Endothelial cell (in vitro differentiated cells): Measurements from ENCODE around the gene SMIM14. TPM values are rescaled to one million over a fixed set of nuclear protein-coding genes. Genes with fewer than 3 reads are reported as not detected.
A peak's percentile ranks its signal among the peaks of the same experiment; 100 is the strongest.
"Not testable (repeated sequence)": the region's sequence is repeated elsewhere in the genome, so short reads cannot be mapped to it uniquely, and the experiment has no call there.

Experiments
- DNase-seq: peaks from one replicate; pipeline ENCODE4 v3.0.0; 2021; ENCODE audit warnings: low spot score
- H3K27ac Mint-ChIP-seq: one replicate; pipeline ENCODE4 v1.8.0; 2021; ENCODE audit warnings: mixed read lengths, inconsistent platforms; ENCODE audit not compliant: unreplicated experiment
- H3K27me3 Mint-ChIP-seq: one replicate; pipeline ENCODE4 v1.8.0; 2021; ENCODE audit warnings: mild to moderate bottlenecking, moderate library complexity, mixed read lengths, inconsistent platforms; ENCODE audit not compliant: unreplicated experiment
- H3K36me3 Mint-ChIP-seq: one replicate; pipeline ENCODE4 v1.8.0; 2021; ENCODE audit warnings: mild to moderate bottlenecking, low read depth, mixed read lengths, inconsistent platforms; ENCODE audit not compliant: unreplicated experiment
- H3K4me1 Mint-ChIP-seq: one replicate; pipeline ENCODE4 v1.8.0; 2021; ENCODE audit warnings: mild to moderate bottlenecking, mixed read lengths, inconsistent platforms; ENCODE audit not compliant: unreplicated experiment
- H3K4me3 Mint-ChIP-seq: one replicate; pipeline ENCODE4 v1.8.0; 2021; ENCODE audit warnings: mild to moderate bottlenecking, mixed read lengths, inconsistent platforms; ENCODE audit not compliant: unreplicated experiment
- H3K9me3 Mint-ChIP-seq: one replicate; pipeline ENCODE4 v1.8.0; 2021; ENCODE audit warnings: mixed read lengths, inconsistent platforms; ENCODE audit not compliant: unreplicated experiment
- total RNA-seq: library from RNA; stranded (reverse); fragmentation: NEBNext Ultra II Directional; extraction: Animal tissue kit (Norgen Biotek cat#: 25700); gene quantifications from one replicate; pipeline ENCODE4 v1.2.1, GENCODE V29; 2021; ENCODE audit not compliant: unreplicated experiment
- TF ChIP-seq, protein P1 (sequence below): fragments of 200-600 bp; sonication (generic); IDR thresholded peaks from one replicate; pipeline ENCODE4 v1.5.0; 2021; ENCODE audit warnings: antibody characterized with exemption; ENCODE audit not compliant: unreplicated experiment

SMIM14 gene
- total RNA-seq, 1 donor from 2014 or later: 19.4 TPM

DNA sequence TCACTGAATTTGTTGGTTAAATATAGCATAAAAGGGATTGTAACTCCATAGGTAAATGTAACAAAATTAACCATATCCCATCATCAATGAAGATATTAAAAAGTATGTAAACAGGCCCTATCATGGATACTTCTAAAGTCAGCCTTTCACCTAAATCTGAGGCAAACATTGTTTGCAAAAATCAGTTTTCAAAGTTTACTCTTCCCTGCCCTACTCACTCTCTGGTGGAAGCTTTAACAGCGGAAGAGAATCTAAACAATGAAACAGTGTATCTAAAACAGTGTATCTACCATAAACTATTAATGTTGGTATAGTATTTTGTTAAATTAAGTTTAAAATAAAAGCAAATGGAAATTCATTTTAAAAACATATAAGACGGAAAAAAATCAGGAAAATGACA lies 21.1 kb downstream of the SMIM14 start:
- Mint-ChIP-seq H3K27ac (no peak overlapping the region), H3K27me3 (no peaks in the 10 kb centered on the region), H3K9me3 (no peaks in the 10 kb centered on the region), H3K36me3 (no peaks in the 10 kb centered on the region), H3K4me3 (no peak overlapping the region), H3K4me1 (no peaks in the 10 kb centered on the region)
- TF ChIP-seq, protein P1, sequence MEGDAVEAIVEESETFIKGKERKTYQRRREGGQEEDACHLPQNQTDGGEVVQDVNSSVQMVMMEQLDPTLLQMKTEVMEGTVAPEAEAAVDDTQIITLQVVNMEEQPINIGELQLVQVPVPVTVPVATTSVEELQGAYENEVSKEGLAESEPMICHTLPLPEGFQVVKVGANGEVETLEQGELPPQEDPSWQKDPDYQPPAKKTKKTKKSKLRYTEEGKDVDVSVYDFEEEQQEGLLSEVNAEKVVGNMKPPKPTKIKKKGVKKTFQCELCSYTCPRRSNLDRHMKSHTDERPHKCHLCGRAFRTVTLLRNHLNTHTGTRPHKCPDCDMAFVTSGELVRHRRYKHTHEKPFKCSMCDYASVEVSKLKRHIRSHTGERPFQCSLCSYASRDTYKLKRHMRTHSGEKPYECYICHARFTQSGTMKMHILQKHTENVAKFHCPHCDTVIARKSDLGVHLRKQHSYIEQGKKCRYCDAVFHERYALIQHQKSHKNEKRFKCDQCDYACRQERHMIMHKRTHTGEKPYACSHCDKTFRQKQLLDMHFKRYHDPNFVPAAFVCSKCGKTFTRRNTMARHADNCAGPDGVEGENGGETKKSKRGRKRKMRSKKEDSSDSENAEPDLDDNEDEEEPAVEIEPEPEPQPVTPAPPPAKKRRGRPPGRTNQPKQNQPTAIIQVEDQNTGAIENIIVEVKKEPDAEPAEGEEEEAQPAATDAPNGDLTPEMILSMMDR: no peak
- no peak for DNase-seq

GRCh38 chr4:39616651-39617050 lies 22.0 kb downstream of the SMIM14 start:
- no peak for DNase-seq
- H3K27me3 Mint-ChIP-seq: no peaks in the 10 kb centered on the region
- no peaks in the 10 kb centered on the region for H3K4me1 Mint-ChIP-seq
- no peak overlapping the region for H3K27ac Mint-ChIP-seq
- H3K4me3 Mint-ChIP-seq: no peak overlapping the region
- TF ChIP-seq, protein P1: no peak
- no peaks in the 10 kb centered on the region for H3K9me3 Mint-ChIP-seq
- no peaks in the 10 kb centered on the region for H3K36me3 Mint-ChIP-seq

DNA sequence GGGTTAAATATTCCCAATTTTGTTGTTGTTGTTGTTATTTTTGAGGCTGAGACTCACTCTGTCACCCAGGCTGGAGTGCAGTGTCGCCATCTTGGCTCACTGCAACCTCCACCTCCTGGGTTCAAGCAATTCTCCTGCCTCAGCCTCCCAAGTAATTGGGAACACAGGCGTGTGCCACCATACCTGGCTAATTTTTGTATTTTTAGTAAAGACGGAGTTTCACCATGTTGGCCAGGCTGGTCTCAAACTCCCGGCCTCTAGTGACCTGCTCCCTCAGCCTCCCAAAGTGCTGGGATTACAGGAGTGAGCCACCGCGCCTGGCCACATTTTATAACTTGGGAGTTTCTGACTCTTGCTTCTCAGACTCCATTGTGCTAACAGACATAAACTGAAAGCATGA lies 22.6 kb downstream of the SMIM14 start:
- not testable (repeated sequence) for H3K27me3 Mint-ChIP-seq, DNase-seq, H3K27ac Mint-ChIP-seq, H3K4me3 Mint-ChIP-seq, H3K4me1 Mint-ChIP-seq, H3K36me3 Mint-ChIP-seq, H3K9me3 Mint-ChIP-seq

DNA sequence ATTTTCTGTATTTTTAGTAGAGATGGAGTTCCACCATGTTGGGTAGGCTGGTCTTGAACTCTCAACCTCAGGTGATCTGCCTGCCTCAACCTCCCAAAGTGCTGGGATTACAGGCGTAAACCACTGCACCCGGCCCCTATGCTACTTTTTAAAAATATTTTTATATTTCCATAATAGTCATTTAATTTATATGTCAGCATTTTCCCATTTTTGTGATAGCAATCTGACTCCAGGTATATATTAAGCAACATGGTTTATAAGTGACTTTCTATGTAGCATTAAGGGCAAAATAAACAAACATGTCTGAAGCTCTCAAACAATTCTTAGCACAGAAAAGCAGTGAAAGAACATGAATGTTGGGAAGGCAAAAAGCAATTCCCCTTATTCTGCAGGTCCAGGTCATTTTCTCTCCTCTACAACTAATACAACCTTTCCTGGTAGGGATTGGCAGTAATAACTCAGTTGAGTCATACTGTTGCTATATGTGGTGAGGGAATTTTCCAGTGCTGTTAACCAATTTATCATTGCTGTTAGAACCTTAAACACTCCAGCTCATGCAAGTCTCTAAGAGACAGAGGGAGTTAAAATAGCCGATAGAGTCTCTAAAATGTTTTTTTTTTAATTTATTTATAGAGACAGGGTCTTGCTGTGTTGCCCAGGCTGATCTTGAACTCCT lies 24.0 kb downstream of the SMIM14 start:
- Mint-ChIP-seq H3K9me3 (no peaks in the 10 kb centered on the region), H3K27me3 (no peaks in the 10 kb centered on the region), H3K36me3 (no peaks in the 10 kb centered on the region), H3K4me3 (no peak overlapping the region), H3K4me1 (no peaks in the 10 kb centered on the region), H3K27ac (no peak overlapping the region)
- TF ChIP-seq, protein P1: no peak
- no peak for DNase-seq

GRCh38 chr4:39613093-39613656 lies 25.5 kb downstream of the SMIM14 start:
- no peak overlapping the region for H3K4me3 Mint-ChIP-seq
- H3K9me3 Mint-ChIP-seq: no peaks in the 10 kb centered on the region
- no peaks in the 10 kb centered on the region for H3K4me1 Mint-ChIP-seq
- no peaks in the 10 kb centered on the region for H3K27me3 Mint-ChIP-seq
- no peak for DNase-seq
- no peaks in the 10 kb centered on the region for H3K36me3 Mint-ChIP-seq
- TF ChIP-seq, protein P1: no peak
- peak overlapping the region; percentile 26 for H3K27ac Mint-ChIP-seq
